Colonic mucosa (tissue), 4 donors: ENCODE results near the gene TAF12. TPM values are rescaled to one million over a fixed set of nuclear protein-coding genes. Genes with fewer than 3 reads are reported as not detected.

ENCODE experiments used
- DNase-seq: peaks from one replicate; pipeline ENCODE4 v3.0.0-alpha.2; 2020
- H3K27ac ChIP-seq: fragments of 200-600 bp; one replicate; pipeline ENCODE4 v1.8.0; 2021
- H3K27me3 ChIP-seq: fragments of 200-600 bp; one replicate; pipeline ENCODE4 v1.8.0; 2021
- H3K36me3 ChIP-seq: fragments of 200-600 bp; one replicate; pipeline ENCODE4 v1.8.0; 2021
- H3K4me1 ChIP-seq: fragments of 200-600 bp; one replicate; pipeline ENCODE4 v1.8.0; 2021; ENCODE audit warnings: mild to moderate bottlenecking
- H3K4me3 ChIP-seq: fragments of 200-600 bp; one replicate; pipeline ENCODE4 v1.8.0; 2021
- H3K9ac ChIP-seq, 2 donors: one replicate each; pipeline ENCODE4 v1.7.0; 2013; ENCODE audit warnings: control low read depth in 2 of 2, low read depth in 2 of 2, low read length in 2 of 2
- H3K9me3 ChIP-seq: fragments of 200-600 bp; one replicate; pipeline ENCODE4 v1.8.0; 2021
- intact Hi-C: fragments of 100-400 bp; cut with DNase I; formaldehyde crosslinking; loops from one replicate; pipeline ENCODE4 v1.14.1; 2022
- total RNA-seq, 2 donors: library from RNA; stranded (reverse); fragmentation: NEBNext Ultra II Directional in 1 of 2; extraction: Animal tissue kit (Norgen Biotek cat#: 25700) in 1 of 2; gene quantifications; one replicate each; pipeline ENCODE4 v1.2.1, GENCODE V29; 2021
- TF ChIP-seq, protein P1 (sequence below): fragments of 200-600 bp; IDR thresholded peaks from one replicate; pipeline ENCODE4 v1.8.0; 2022; ENCODE audit warnings: antibody characterized with exemption, mild to moderate bottlenecking
- donor health status: healthy.
- donor health status: DM: no; HTN: no; CAD: no.
- donor health status: DM: no; HTN: no; CAD: no.

TAF12 gene
- total RNA-seq, 2 donors from 2014 or later = 14.5 to 16.9 TPM

DNA sequence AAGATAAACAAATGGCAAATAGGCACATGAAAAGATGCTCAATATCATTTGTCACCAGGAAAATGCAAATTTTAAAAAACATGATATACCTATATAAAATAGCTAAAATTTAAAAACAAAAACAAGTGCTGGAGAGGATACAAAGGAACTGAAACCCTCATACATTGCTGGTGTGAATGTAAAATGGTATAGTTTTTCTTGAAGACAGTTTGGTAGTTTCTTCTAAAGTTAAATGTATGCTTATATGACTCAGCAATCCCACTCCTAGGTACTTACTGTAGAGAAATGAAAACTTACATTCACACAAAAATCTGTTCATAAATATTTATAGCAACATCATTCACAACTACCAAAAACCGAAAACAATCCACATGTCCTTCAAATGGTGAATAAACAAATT, 11.2 kb downstream of the TAF12 start:
- Histone ChIP-seq H3K4me1 (no peaks in the 10 kb centered on the region), H3K4me3 (no peak overlapping the region), H3K9me3 (no peaks in the 10 kb centered on the region), H3K27ac (no peak overlapping the region), H3K36me3 (no peaks in the 10 kb centered on the region), H3K9ac (no peak overlapping the region), H3K27me3 (no peaks in the 10 kb centered on the region)
- TF ChIP-seq, protein P1, sequence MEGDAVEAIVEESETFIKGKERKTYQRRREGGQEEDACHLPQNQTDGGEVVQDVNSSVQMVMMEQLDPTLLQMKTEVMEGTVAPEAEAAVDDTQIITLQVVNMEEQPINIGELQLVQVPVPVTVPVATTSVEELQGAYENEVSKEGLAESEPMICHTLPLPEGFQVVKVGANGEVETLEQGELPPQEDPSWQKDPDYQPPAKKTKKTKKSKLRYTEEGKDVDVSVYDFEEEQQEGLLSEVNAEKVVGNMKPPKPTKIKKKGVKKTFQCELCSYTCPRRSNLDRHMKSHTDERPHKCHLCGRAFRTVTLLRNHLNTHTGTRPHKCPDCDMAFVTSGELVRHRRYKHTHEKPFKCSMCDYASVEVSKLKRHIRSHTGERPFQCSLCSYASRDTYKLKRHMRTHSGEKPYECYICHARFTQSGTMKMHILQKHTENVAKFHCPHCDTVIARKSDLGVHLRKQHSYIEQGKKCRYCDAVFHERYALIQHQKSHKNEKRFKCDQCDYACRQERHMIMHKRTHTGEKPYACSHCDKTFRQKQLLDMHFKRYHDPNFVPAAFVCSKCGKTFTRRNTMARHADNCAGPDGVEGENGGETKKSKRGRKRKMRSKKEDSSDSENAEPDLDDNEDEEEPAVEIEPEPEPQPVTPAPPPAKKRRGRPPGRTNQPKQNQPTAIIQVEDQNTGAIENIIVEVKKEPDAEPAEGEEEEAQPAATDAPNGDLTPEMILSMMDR = no peak
- no peak for DNase-seq
- intact Hi-C loops = no loop called here

GRCh38 chr1:28613175-28613574, 29.7 kb downstream of the TAF12 start:
- Histone ChIP-seq H3K9me3 (no peaks in the 10 kb centered on the region), H3K27me3 (no peaks in the 10 kb centered on the region), H3K27ac (no peak overlapping the region), H3K4me1 (no peaks in the 10 kb centered on the region), H3K36me3 (no peaks in the 10 kb centered on the region), H3K4me3 (no peak overlapping the region), H3K9ac (no peak overlapping the region)
- intact Hi-C loops = no loop called here
- TF ChIP-seq, protein P1 = no peak
- DNase-seq = no peak

GRCh38 chr1:28606771-28607170, 36.1 kb downstream of the TAF12 start:
- intact Hi-C loops = no loop called here
- Histone ChIP-seq H3K9me3 (no peaks in the 10 kb centered on the region), H3K36me3 (peaks cover 4% of the 10 kb centered on the region), H3K27ac (no peak overlapping the region), H3K27me3 (no peaks in the 10 kb centered on the region), H3K4me3 (no peak overlapping the region), H3K9ac (no peak overlapping the region), H3K4me1 (no peaks in the 10 kb centered on the region)
- TF ChIP-seq, protein P1 = no peak
- DNase-seq = no peak

GRCh38 chr1:28604962-28605361, 37.9 kb downstream of the TAF12 start:
- Histone ChIP-seq H3K36me3 (peaks cover 4% of the 10 kb centered on the region), H3K9ac (no peak overlapping the region), H3K4me3 (no peak overlapping the region), H3K27ac (no peak overlapping the region), H3K9me3 (no peaks in the 10 kb centered on the region), H3K4me1 (no peaks in the 10 kb centered on the region), H3K27me3 (no peaks in the 10 kb centered on the region)
- intact Hi-C loops = loop anchor here (5.0 kb wide), 2 partner anchors 88 to 198 kb away; no protein-coding TSS in a partner anchor
- DNase-seq = no peak
- TF ChIP-seq, protein P1 = no peak

DNA sequence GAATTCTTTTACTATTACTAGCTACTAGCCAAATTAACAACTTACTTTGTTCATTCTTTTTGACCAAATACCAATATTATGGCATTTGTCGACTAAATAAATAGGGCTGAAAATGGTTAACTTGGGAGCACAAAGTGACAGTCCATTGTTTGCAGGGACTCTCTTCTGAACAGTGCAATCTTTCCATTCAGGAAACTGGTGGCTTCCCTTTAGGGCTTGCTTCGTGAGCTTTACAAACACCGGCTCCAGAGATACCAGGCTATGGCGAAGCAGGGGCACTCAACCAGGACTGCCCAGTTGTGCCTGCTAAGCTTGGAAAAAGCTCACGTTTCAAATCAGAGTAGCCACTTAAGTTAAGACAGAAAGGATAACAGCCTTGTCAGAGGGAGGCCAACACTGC, 38.5 kb downstream of the TAF12 start:
- TF ChIP-seq, protein P1 = no peak
- Histone ChIP-seq H3K4me1 (no peaks in the 10 kb centered on the region), H3K36me3 (peaks cover 4% of the 10 kb centered on the region), H3K27ac (no peak overlapping the region), H3K9me3 (no peaks in the 10 kb centered on the region), H3K9ac (no peak overlapping the region), H3K4me3 (no peak overlapping the region), H3K27me3 (no peaks in the 10 kb centered on the region)
- intact Hi-C loops = loop anchor here (5.0 kb wide), 2 partner anchors 87 to 197 kb away; no protein-coding TSS in a partner anchor
- no peak for DNase-seq
